DOHH2 (cell line): Measurements from ENCODE around the gene COTL1.

Experiments used
- CTCF ChIP-seq: fragments of 200-600 bp; sonication (generic); IDR thresholded peaks from one replicate; pipeline ENCODE4 v1.5.1; 2014; ENCODE audit warnings: antibody characterized with exemption, mild to moderate bottlenecking, low read depth, low read length; ENCODE audit not compliant: poor library complexity, severe bottlenecking
- EZH2phosphoT487 ChIP-seq: fragments of 200-600 bp; sonication (generic); IDR thresholded peaks from 2 replicates; pipeline ENCODE4 v1.6.1; 2017; ENCODE audit warnings: borderline replicate concordance, mild to moderate bottlenecking, antibody characterized with exemption, low read length, moderate library complexity, mixed read lengths

DNA sequence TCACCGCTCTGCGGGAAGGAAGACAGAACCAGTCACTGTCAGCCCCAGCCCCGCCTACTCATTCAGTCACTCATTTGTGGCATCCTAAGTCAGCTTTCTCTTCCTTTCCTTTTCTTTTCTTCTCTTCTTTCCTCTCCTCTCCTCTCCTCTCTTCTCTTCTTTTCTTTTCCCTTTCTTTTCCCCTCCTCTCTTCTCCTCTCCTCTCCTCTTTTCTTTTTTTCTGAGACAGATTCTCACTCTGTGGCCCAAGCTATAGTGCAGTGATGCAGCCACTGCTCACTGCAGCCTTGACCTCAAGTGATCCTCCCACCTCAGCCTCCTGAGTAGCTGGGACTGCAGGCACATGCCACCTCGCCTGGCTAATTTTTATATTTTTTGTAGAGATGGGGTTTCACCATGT lies 19.8 kb upstream of the COTL1 start:
- TF ChIP-seq CTCF (no peak), EZH2phosphoT487 (no peak)
